Measurements from ENCODE around the gene ZNF488.

GRCh38 chr10:47384148-47384921 is at the start of gene ZNF488:
- TF ChIP-seq CTCF (IDR thresholded peaks at IDR 0.05; ENCODE audit: poor library complexity, severe bottlenecking): peak; percentile 19
- TF ChIP-seq REST (IDR thresholded peaks at IDR 0.05; ENCODE audit: borderline replicate concordance): no peak
- no peak for TF ChIP-seq EZH2 (IDR thresholded peaks at IDR 0.05; ENCODE audit: borderline replicate concordance, insufficient read depth, low read length, poor library complexity, severe bottlenecking)

All from neural cell (in vitro differentiated cells).